MM.1S (cell line): ENCODE data around the gene EML3.

ENCODE experiments used
- DNase-seq: peaks from one replicate; pipeline ENCODE4 v3.0.0-alpha.2; 2015
- H2AFZ ChIP-seq: fragments of 300-600 bp; sonication (generic); 2 replicates; pipeline ENCODE4 v1.6.0; 2016; ENCODE audit warnings: antibody characterized with exemption, low read length
- H3F3A ChIP-seq: fragments of 300-600 bp; sonication (generic); 2 replicates; pipeline ENCODE4 v1.6.1; 2016; ENCODE audit warnings: mild to moderate bottlenecking, antibody characterized with exemption, low read length, moderate library complexity, mixed read lengths; ENCODE audit not compliant: insufficient read depth
- H3K27ac ChIP-seq: fragments of 300-600 bp; sonication (generic); 2 replicates; pipeline ENCODE4 v1.5.1; 2016; ENCODE audit warnings: mild to moderate bottlenecking, low read length
- H3K27me3 ChIP-seq: fragments of 300-600 bp; sonication (generic); replicated peaks from 2 replicates; pipeline ENCODE4 v1.6.0; 2016; ENCODE audit warnings: low read length; ENCODE audit not compliant: insufficient read depth
- H3K36me3 ChIP-seq: fragments of 300-600 bp; sonication (generic); replicated peaks from 2 replicates; pipeline ENCODE4 v1.6.1; 2016; ENCODE audit warnings: mild to moderate bottlenecking, low read length, mixed read lengths; ENCODE audit not compliant: insufficient read depth
- H3K4me1 ChIP-seq: fragments of 300-600 bp; sonication (generic); 2 replicates; pipeline ENCODE4 v1.6.1; 2016; ENCODE audit warnings: low read length, mixed read lengths
- H3K4me2 ChIP-seq: fragments of 300-600 bp; sonication (generic); 2 replicates; pipeline ENCODE4 v1.6.0; 2016; ENCODE audit warnings: low read depth, low read length
- H3K4me3 ChIP-seq: fragments of 300-600 bp; sonication (generic); 2 replicates; pipeline ENCODE4 v1.5.1; 2016; ENCODE audit warnings: low read length, mixed read lengths
- H3K79me2 ChIP-seq: fragments of 300-600 bp; sonication (generic); 2 replicates; pipeline ENCODE4 v1.6.1; 2016; ENCODE audit warnings: mixed run types, low read length, mixed read lengths
- H3K9ac ChIP-seq: fragments of 300-600 bp; sonication (generic); 2 replicates; pipeline ENCODE4 v1.6.1; 2016; ENCODE audit warnings: low read length, mixed read lengths
- H3K9me2 ChIP-seq: fragments of 300-600 bp; sonication (generic); replicated peaks from 2 replicates; pipeline ENCODE4 v1.6.1; 2016; ENCODE audit warnings: mild to moderate bottlenecking, low read length, mixed read lengths; ENCODE audit not compliant: insufficient read depth
- H3K9me3 ChIP-seq: fragments of 300-600 bp; sonication (generic); replicated peaks from 2 replicates; pipeline ENCODE4 v1.6.1; 2016; ENCODE audit warnings: mild to moderate bottlenecking, low read length, mixed read lengths; ENCODE audit not compliant: insufficient read depth
- H4K20me1 ChIP-seq: fragments of 300-600 bp; sonication (generic); 2 replicates; pipeline ENCODE4 v1.6.1; 2016; ENCODE audit warnings: mild to moderate bottlenecking, low read length, moderate library complexity, mixed read lengths; ENCODE audit not compliant: insufficient read depth
- CTCF ChIP-seq: fragments of 300-600 bp; sonication (generic); IDR thresholded peaks from 2 replicates; pipeline ENCODE4 v1.5.1; 2016; ENCODE audit warnings: antibody characterized with exemption, low read length, mixed read lengths
- EZH2 ChIP-seq: fragments of 300-600 bp; sonication (generic); optimal IDR thresholded peaks from 2 replicates; pipeline ENCODE3; 2017; ENCODE audit warnings: low read depth, mild to moderate bottlenecking, antibody characterized with exemption, low read length, mixed read lengths
- EZH2phosphoT487 ChIP-seq: fragments of 300-600 bp; sonication (generic); IDR thresholded peaks from 2 replicates; pipeline ENCODE4 v1.6.1; 2018; ENCODE audit warnings: antibody characterized with exemption, low read length

The EML3 gene

GRCh38 chr11:62605467-62605866, 7.1 kb downstream of the EML3 start:
- Histone ChIP-seq H2AFZ (no peak overlapping the region), H3K27me3 (no peaks in the 10 kb centered on the region), H3K9me2 (no peaks in the 10 kb centered on the region), H3K9ac (no peak overlapping the region), H3F3A (peaks cover 9% of the 10 kb centered on the region), H3K9me3 (no peaks in the 10 kb centered on the region), H4K20me1 (no peaks in the 10 kb centered on the region), H3K79me2 (peaks cover 10% of the 10 kb centered on the region), H3K4me2 (no peak overlapping the region), H3K4me1 (no peaks in the 10 kb centered on the region), H3K27ac (no peak overlapping the region), H3K4me3 (no peak overlapping the region), H3K36me3 (no peaks in the 10 kb centered on the region)
- no peak for DNase-seq
- no peak for TF ChIP-seq CTCF
- TF ChIP-seq EZH2: no peak
- no peak for TF ChIP-seq EZH2phosphoT487

- no peaks in the 10 kb centered on the region; the same call in 1 of the 2 replicates for H3K36me3 ChIP-seq
- no peaks in the 10 kb centered on the region for H3K27me3 ChIP-seq
- no peak overlapping the region for H2AFZ ChIP-seq
- no peak for DNase-seq
- H4K20me1 ChIP-seq: no peaks in the 10 kb centered on the region
- H3K4me1 ChIP-seq: peaks cover 4% of the 10 kb centered on the region; the same call in 1 of the 2 replicates
- H3F3A ChIP-seq: peaks cover 16% of the 10 kb centered on the region
- H3K9me2 ChIP-seq: no peaks in the 10 kb centered on the region
- H3K9ac ChIP-seq: no peak overlapping the region
- H3K4me2 ChIP-seq: no peak overlapping the region
- H3K27ac ChIP-seq: no peak overlapping the region
- peaks cover 19% of the 10 kb centered on the region for H3K79me2 ChIP-seq
- H3K9me3 ChIP-seq: no peaks in the 10 kb centered on the region
- TF ChIP-seq EZH2phosphoT487: no peak
- TF ChIP-seq CTCF: no peak
- no peak for TF ChIP-seq EZH2
- H3K4me3 ChIP-seq: no peak overlapping the region
These were observed 8.0 kb downstream of the EML3 start for GRCh38 chr11:62604460-62605120.

GRCh38 chr11:62603776-62604299, 8.7 kb downstream of the EML3 start:
- Histone ChIP-seq H3K27ac (no peak overlapping the region), H4K20me1 (no peaks in the 10 kb centered on the region), H3K4me2 (no peak overlapping the region), H3K4me1 (peaks cover 6% of the 10 kb centered on the region), H3K36me3 (no peaks in the 10 kb centered on the region; the same call in 1 of the 2 replicates), H3K9me3 (no peaks in the 10 kb centered on the region), H3F3A (peaks cover 17% of the 10 kb centered on the region), H3K27me3 (no peaks in the 10 kb centered on the region), H3K4me3 (no peak overlapping the region), H3K9me2 (no peaks in the 10 kb centered on the region), H3K9ac (no peak overlapping the region), H3K79me2 (peaks cover 24% of the 10 kb centered on the region), H2AFZ (no peak overlapping the region)
- no peak for DNase-seq
- TF ChIP-seq CTCF (no peak), EZH2 (no peak), EZH2phosphoT487 (no peak)
